Anterior cingulate cortex (tissue), 58 donors: Measurements from ENCODE around the gene CYP27C1.
A peak's percentile ranks its signal among the peaks of the same experiment; 100 is the strongest.
"Not testable (repeated sequence)": the region's sequence is repeated elsewhere in the genome, so short reads cannot be mapped to it uniquely, and the experiment has no call there.

Source experiments
- DNase-seq, 58 donors: peaks; one replicate each; lab custom pipeline; 2025; lab: John Stamatoyannopoulos, UW

Gene CYP27C1

GRCh38 chr2:127225186-127225960 is 5.3 kb upstream of the CYP27C1 start:
- no peak for DNase-seq

GRCh38 chr2:127224135-127224534 is 4.0 kb upstream of the CYP27C1 start:
- DNase-seq: not testable (repeated sequence)

DNA sequence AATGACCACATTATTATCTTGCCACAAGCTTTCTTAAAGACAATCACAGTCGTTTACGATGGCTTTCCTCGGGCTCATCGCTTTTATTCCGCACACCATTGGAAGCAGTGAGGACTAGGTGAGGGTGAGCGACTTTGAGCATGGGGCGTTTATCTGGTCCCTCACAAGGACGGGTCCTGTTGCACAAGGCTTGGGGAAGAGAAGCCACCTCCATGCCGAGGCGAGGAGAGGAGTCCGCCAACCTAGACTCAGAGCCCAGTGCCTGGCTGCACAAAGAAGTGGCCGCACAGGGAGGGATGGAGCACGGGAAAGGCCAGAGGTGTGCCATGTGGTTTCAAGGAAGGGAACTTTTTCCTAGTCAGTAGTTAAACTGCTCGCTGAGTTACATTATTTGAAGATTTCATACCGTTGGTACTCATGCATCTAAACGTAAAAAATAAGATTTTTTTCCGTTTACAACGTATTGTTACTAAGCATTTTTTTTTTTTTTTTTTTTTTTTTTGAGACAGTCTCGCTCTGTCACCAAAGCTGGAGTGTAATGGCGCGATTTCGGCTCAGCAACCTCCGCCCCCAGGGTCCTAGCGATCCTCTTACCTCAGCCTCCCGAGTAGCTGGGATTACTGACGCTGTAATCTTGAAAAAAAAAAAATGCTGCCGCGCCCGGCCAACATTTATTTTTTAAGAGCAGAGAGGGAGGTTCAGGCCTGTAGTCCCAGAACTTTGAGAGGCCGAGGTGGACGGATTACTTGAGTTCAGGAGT is 849 bp upstream of the CYP27C1 start:
- no peak for DNase-seq

DNA sequence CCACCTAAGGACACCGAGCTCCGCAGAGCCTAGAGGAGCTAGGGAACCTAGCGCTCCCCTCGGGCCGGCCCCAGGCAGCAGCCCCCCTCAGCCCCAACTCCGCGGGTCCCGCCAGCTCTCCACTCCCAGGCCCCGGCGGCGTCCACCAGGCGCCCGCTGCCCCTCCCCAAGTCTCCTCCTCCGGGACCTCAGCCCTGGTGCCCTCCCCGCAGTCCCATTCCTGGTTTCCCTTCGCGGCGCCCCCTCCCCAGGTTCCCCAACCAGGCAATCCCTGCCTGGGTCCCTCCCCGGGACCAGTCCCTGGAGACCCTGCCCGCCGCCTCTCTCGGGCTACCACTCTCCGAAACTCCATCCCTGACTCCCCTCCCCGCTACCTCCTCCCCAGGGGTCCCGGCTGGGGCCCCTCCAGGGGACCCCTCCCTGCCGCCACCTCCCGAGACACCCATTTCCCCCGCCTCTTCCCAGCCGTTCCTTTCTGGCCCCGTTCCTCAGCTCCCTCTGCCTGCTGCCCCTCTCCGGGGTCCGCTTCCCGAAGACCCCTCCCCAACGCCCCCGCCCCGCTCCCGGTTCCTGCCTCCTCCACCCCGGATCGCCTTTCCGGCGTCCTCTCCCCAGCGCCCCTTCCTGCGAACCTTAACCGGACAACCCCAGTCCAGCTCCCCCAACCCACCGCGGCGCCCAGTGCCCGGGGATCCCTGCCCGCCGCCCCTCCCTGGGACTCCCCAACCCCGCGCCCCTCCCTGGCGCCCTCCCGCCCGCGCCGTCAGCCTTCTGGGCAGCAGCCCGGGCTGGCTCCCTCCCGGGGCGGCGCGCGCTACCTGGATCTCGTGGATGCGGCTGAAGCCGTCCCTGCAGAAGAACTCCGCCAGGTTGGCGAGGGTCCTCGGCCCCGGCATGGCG is 678 bp downstream of the CYP27C1 start:
- no peak for DNase-seq

- no peak for DNase-seq
These were observed 1.3 kb downstream of the CYP27C1 start for GRCh38 chr2:127218812-127219170.

DNA sequence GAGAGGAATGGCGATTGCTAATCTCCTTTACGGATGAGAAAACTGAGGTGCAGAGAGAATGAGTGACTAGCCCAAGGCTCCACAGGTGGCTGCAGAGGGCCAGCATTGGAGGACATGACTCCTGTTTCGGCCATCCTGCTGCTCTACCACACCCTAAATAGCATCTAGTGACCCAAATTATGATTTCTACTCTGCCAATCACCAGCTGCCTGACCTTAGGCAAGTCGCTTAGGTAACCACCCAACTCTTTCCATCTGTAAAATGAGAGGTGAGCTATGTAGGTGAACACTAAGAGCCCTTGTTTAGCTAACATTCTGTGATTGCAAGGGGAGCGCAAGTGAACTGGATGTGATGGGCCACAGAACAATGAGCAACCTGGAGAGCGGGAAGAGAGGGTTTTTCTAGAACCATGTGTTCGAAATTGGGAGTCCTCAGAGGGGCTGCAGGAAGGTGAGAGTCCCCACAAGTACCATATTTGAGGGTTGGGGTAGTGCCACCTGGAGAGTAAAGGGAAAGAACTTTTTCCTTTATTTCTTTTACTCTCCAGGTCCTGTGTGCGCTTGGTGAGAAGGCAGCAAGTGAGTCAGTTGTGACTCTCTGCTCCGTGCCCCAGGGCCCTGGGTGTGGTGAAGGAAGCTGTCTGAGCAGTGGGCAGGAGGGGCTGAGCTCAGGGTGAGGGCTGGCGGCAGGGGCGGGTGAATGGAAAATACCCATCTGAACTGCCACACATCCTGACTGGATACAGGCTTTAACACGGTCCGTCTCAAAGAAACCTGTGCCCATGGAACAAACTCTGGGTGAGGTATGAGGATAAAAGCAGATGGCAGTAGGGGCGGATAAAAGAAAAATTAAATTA is 2.4 kb downstream of the CYP27C1 start:
- no peak for DNase-seq

- no peak for DNase-seq
These were observed 3.5 kb downstream of the CYP27C1 start for GRCh38 chr2:127216593-127216992.

- no peak for DNase-seq
These were observed 4.0 kb downstream of the CYP27C1 start for GRCh38 chr2:127216095-127216494.

- not testable (repeated sequence) for DNase-seq
These were observed 5.9 kb downstream of the CYP27C1 start for GRCh38 chr2:127214201-127214600.

GRCh38 chr2:127208313-127208712 is 11.8 kb downstream of the CYP27C1 start:
- no peak for DNase-seq

- no peak for DNase-seq
These were observed 14.6 kb downstream of the CYP27C1 start for GRCh38 chr2:127205218-127206125.

DNA sequence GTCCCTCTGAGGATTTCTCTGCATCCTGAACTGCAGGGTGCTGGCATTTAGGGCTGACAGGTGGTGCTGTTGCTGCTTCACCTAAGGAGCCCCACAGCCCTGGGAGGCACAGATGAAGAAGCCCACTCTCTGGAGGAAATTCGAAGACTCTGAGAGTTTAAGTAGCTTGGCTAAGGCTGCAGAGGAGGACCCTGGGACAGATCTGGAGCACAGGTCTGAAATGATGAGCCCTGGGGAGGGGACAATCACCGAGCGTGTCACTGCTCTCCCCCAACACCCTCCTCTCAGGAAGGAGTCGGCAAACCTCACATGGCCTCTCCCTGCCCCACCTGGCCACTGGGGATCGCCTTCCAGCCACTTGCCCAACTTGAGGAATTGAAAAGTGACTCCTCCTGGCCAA is 18.6 kb downstream of the CYP27C1 start:
- no peak for DNase-seq

DNA sequence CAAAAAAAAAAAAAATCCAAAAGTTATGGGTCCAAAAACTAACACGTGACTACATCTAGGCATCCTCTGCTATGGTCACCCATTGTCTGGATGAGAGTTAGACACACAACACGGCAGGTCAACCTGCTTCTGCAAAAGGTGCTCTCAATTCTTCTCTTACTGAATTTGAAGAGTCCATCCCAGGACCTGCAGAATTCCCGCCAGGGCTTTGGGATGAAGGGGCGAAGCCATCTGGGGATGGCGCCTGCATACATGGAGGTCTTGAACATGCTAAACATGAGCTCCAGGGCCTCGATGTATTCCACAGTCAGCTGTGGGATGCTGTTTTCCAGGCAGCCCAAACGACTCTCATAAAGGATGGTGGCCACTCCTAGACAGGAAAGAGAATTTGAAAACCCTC is 19.1 kb downstream of the CYP27C1 start:
- no peak for DNase-seq

- no peak for DNase-seq
These were observed 20.9 kb downstream of the CYP27C1 start for GRCh38 chr2:127199223-127199622.

DNA sequence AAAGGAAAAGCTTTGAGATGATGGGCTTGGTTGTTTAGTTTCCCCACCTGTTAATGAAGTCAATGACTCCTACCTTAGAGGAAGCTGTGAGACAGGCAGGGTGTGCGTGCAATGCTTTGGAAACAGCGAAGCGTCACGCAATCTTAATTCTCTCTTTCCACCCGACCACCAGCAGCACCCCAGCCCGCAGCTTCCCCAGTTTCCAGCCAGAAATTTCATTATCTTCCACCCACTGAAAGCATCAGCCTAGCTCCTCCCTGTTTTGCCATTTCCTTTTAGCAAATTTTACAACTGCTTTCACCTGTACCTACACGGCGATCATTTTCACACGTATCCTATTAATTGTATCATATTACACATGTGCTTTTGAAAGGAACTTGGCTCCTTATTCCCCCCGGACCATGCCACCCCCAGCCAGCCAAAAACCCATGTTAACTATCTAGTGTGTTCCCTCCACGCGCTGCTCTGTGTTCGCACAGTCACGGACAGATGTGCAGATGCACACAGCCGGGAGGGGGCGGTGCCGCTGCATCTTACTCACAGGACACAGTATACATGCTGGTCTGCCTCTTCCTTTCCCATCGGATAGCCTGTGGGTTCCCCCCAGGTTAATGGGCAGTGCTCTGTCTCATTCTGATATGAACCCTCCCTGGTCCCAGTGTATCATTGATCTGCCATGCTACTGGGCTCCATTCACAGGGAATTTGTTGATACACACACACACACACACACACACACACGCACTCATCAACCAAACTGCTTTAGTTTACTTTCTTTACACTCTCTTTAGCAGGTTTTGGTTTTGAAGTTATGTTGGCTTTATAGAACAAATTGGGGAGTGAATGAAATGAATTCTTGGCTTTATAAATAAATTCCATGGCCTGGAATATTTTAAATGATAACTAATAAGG is 22.4 kb downstream of the CYP27C1 start:
- DNase-seq: peak in 1 of 58 donors; percentile 35

GRCh38 chr2:127196998-127197397 is 23.1 kb downstream of the CYP27C1 start:
- no peak for DNase-seq

GRCh38 chr2:127196549-127196948 is 23.6 kb downstream of the CYP27C1 start:
- no peak for DNase-seq
